Right lobe of liver (tissue), 6 donors: ENCODE results near the gene NSG1. TPM values are rescaled to one million over a fixed set of nuclear protein-coding genes. Genes with fewer than 3 reads are reported as not detected.

Experiments
- ATAC-seq, 4 donors: fragments of 200-7000 bp; cut with Tn5 transposase; one replicate each; pipeline ENCODE4 v1.9.1; 2020; ENCODE audit warnings: mild to moderate bottlenecking in 4 of 4, moderate library complexity in 4 of 4
- DNase-seq, 3 donors: peaks; one replicate each; pipeline ENCODE4 v3.0.0-alpha.2; 2020
- H3K27ac ChIP-seq, 3 donors: fragments of 200-600 bp; one replicate each; pipeline ENCODE4 v1.8.0; 2022
- H3K27me3 ChIP-seq, 2 donors: fragments of 200-600 bp; one replicate each; pipeline ENCODE4 v1.8.0; 2022
- H3K36me3 ChIP-seq, 4 donors: fragments of 200-600 bp; sonication (generic) in 1 of 4; one replicate each; pipeline versions ENCODE4 v1.5.1 to v1.8.0; 2017 to 2022; ENCODE audit warnings: control low read depth in 1 of 4
- H3K4me1 ChIP-seq, 4 donors: fragments of 200-600 bp; sonication (generic) in 1 of 4; one replicate each; pipeline versions ENCODE4 v1.5.1 to v1.8.0; 2017 to 2022; ENCODE audit warnings: control low read depth in 1 of 4
- H3K4me3 ChIP-seq, 3 donors: fragments of 200-600 bp; one replicate each; pipeline ENCODE4 v1.8.0; 2022
- H3K9me3 ChIP-seq, 4 donors: fragments of 200-600 bp; sonication (generic) in 1 of 4; one replicate each; pipeline versions ENCODE4 v1.5.1 to v1.8.0; 2017 to 2022; ENCODE audit warnings: control low read depth in 1 of 4
- POLR2A ChIP-seq: fragments of 450-650 bp; IDR thresholded peaks from one replicate; pipeline ENCODE4 v1.6.1; 2017; ENCODE audit warnings: antibody characterized with exemption, mild to moderate bottlenecking
- WGBS: methylation state at CpG from one replicate; pipeline ENCODE4 v1.1.6; 2018; ENCODE audit warnings: low coverage, low lambda C conversion rate; ENCODE audit not compliant: insufficient coverage; ENCODE audit errors: missing lambda C conversion rate; 5-methylcytosine and 5-hydroxymethylcytosine counted together
- intact Hi-C, 2 donors: fragments of 100-400 bp; cut with DNase I; formaldehyde crosslinking; loops; one replicate each; pipeline versions ENCODE4 v1.11.2 to v1.14.1; 2022
- total RNA-seq, 6 experiments: library from RNA; depleted of rRNA in 2 of 6; stranded (reverse); fragments of >200 nt in 2 of 6; fragmentation: NEBNext Ultra II Directional in 3 of 6; extraction: Animal tissue kit (Norgen Biotek cat#: 25700) in 3 of 6; gene quantifications; one replicate each; pipeline versions ENCODE4 v1.1.0 to v1.2.4, GENCODE V29; 2016 to 2023
- TF ChIP-seq, protein P1 (sequence below), 4 donors: fragments of 200-600 bp in 3 of 4; fragments of 450-650 bp in 1 of 4; IDR thresholded peaks; one replicate each; pipeline versions ENCODE4 v1.5.1 to v1.8.0; 2016 to 2022; ENCODE audit warnings: antibody characterized with exemption in 4 of 4, mild to moderate bottlenecking in 2 of 4
- donor health status: DM: no; HTN: yes; CAD: no.
- donor health status: DM: no; HTN: no; CAD: no.
- donor health status: DM: no; HTN: no; CAD: no.
- donor health status: DM: no; HTN: yes; CAD: no.
- donor health status: DM: no; HTN: yes; CAD: no.

The NSG1 gene
- total RNA-seq, 6 experiments from 2014 or later: 0.22 to 0.29 TPM; not detected in 4

DNA sequence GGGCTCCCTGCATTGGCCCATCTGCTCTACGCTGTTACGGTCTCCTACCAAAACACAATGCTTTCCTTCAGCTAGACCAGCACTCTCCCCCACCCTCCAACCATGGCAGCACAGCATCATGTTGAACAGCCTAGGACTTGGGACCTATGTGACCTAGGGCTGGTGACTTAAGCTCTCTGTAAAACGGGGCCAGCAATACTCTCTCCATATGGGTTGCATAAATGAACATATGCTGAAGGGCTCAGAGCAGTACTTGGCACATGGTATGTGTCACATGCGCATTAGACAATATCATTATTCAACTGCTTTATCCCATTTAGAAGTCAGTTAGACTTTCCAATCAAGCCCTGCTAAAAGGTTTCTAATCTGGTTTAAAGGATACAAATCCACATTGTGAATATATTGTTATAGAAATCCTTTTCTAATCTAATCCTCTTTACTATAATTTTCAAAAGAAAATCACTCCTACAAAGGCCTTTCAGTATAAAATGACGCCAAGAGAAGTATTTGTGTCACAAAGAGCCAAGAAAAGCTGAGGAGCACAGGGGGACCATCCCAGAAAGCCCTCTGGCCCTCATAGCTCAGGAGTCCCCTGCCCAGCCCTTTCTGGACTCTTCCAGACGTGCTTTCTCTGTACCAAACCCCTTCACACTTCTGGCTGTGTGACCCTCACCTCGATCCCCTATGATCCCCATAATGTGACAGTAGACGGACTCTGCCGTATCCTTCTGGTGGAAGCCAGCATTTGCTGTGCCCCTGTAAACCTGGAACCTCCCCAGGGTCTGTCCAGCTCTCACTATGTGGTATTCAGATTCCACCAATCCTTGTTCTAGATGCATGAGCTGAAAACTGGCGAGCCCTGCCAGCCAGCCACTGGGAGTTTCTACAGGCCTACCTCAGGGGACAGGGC, 42.3 kb downstream of the NSG1 start:
- TF ChIP-seq, protein P1, sequence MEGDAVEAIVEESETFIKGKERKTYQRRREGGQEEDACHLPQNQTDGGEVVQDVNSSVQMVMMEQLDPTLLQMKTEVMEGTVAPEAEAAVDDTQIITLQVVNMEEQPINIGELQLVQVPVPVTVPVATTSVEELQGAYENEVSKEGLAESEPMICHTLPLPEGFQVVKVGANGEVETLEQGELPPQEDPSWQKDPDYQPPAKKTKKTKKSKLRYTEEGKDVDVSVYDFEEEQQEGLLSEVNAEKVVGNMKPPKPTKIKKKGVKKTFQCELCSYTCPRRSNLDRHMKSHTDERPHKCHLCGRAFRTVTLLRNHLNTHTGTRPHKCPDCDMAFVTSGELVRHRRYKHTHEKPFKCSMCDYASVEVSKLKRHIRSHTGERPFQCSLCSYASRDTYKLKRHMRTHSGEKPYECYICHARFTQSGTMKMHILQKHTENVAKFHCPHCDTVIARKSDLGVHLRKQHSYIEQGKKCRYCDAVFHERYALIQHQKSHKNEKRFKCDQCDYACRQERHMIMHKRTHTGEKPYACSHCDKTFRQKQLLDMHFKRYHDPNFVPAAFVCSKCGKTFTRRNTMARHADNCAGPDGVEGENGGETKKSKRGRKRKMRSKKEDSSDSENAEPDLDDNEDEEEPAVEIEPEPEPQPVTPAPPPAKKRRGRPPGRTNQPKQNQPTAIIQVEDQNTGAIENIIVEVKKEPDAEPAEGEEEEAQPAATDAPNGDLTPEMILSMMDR (IDR thresholded peaks at IDR 0.05): no peak
- TF ChIP-seq POLR2A: no peak
- Histone ChIP-seq H3K27ac (no peak overlapping the region), H3K36me3 (peaks cover 0 to 12% (median 5%) of the 10 kb centered on the region in 4 donors), H3K9me3 (no peaks in the 10 kb centered on the region), H3K4me1 (peaks cover 0 to 9% (median 0%) of the 10 kb centered on the region in 4 donors), H3K4me3 (no peak overlapping the region), H3K27me3 (no peaks in the 10 kb centered on the region)
- intact Hi-C loops: no loop called here
- ATAC-seq: no peak
- WGBS: 93% methylated on average over 9 of the region's 10 CpGs
- DNase-seq: no peak

DNA sequence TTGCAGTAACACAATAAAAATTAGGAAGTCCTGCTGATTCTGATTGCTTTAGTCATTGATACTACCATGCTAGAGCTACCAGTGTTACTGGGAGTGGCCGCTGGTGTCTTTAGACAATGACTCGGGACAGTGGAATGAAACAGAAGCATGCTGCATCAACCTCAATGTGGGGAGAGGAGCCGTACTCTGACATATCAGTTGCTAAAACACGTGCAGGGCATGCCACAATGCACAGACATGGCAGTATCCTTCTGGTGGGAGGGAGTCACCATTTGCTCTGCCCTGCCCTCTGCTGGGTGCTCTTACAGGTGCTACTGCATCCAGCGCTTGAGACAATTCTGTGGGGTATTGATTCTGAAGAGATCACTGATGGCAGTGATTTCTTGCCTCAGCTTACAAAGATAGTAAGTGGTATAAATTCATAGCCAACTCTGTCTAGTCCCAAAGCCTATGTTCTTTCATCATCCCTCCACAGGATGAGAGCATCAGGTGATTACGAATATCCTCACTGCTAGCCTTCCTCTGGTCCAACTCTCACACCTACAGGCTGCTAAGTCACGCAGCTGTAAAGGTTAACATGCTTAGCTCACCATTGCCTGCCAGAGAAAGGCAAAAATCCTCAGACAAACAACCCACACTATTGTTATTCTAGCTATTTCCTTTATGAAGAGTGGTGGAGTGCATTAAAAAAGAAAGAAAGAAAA, 43.7 kb downstream of the NSG1 start:
- H3K4me1 ChIP-seq: no peaks in the 10 kb centered on the region
- no peak overlapping the region for H3K27ac ChIP-seq
- DNase-seq: no peak
- H3K27me3 ChIP-seq: no peaks in the 10 kb centered on the region
- no peaks in the 10 kb centered on the region for H3K9me3 ChIP-seq
- WGBS: 89% methylated on average over 3 of the region's 7 CpGs
- H3K4me3 ChIP-seq: no peak overlapping the region
- intact Hi-C loops: no loop called here
- TF ChIP-seq, protein P1 (IDR thresholded peaks at IDR 0.05): peak; percentile 35 to 67 (median 58)
- TF ChIP-seq POLR2A: no peak
- H3K36me3 ChIP-seq: peaks cover 0 to 14% (median 5%) of the 10 kb centered on the region in 4 donors
- ATAC-seq: peak; percentile 74 to 87 (median 82)

DNA sequence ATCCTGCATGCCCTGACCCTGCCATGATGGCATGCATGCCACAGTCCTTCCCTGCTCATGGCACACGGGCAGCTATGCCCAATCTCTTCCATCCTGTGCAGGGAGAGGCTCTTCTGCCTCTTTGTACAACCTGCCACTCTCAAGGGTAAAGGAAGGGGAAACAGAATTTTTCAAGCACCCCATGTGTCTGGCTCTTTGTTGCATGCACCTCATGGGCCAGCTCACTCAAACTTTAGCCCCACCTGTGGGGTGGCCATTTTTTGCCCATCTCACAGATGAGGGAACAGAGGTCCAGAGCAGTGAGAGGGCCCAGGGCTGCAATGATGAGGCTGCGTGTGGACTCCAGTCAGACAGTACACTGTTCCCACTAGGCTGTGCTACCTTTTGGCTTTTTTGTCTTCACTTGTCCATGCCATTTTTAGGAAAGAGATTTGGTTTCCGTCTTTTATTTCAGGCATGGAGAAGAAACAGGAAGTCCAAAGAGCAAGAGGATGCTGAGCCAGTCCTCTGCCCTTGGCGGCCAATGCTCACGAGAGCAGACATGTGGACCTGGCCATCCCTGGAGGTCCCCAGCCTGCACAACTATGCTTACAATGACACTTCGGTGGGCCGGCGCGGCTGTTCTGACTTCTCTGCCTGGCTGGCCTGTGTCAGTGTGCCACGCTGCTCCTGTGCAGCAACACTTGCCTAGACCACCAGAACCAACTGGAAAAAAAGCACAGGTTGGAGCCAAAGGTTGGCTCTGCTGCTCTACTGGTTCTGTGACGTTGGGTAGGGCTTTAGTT, 45.6 kb downstream of the NSG1 start:
- DNase-seq: no peak
- Histone ChIP-seq H3K27ac (no peak overlapping the region), H3K27me3 (no peaks in the 10 kb centered on the region), H3K36me3 (peaks cover 0 to 16% (median 9%) of the 10 kb centered on the region in 4 donors), H3K4me3 (no peak overlapping the region), H3K4me1 (no peaks in the 10 kb centered on the region), H3K9me3 (no peaks in the 10 kb centered on the region)
- WGBS: 93% methylated on average over 5 of the region's 11 CpGs
- intact Hi-C loops: no loop called here
- no peak for ATAC-seq
- TF ChIP-seq POLR2A: no peak
- TF ChIP-seq, protein P1 (IDR thresholded peaks at IDR 0.05): no peak

DNA sequence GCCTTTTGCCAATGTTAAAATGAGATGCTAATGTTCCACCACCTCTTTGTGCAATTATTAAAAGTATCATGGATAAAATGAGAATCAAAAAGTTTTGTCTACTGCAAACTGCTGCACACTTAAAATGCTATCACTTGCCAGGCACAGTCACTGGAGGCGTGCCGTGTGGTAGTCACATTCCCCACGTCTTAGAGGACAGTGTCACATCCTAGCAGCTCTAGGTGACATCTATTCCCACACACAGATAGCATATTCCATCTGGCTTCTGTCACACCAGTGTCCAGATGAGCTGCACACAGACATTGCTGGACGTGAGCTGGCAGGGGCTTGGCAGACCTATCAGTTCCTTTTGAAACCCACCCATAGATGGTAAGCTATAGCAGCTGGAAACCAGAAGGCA, 47.0 kb downstream of the NSG1 start:
- WGBS: 93% methylated on average over 4 of the region's 4 CpGs
- H3K27me3 ChIP-seq: no peaks in the 10 kb centered on the region
- intact Hi-C loops: no loop called here
- no peaks in the 10 kb centered on the region for H3K9me3 ChIP-seq
- DNase-seq (no peak), ATAC-seq (no peak)
- no peak for TF ChIP-seq POLR2A
- TF ChIP-seq, protein P1 (IDR thresholded peaks at IDR 0.05): no peak
- no peak overlapping the region for H3K4me3 ChIP-seq
- peaks cover 0 to 23% (median 10%) of the 10 kb centered on the region in 4 donors for H3K36me3 ChIP-seq
- H3K4me1 ChIP-seq: no peaks in the 10 kb centered on the region
- H3K27ac ChIP-seq: no peak overlapping the region
